ENCODE results near the gene COA3.

Gene COA3

GRCh38 chr17:42798383-42799380, at the start of gene COA3, which contains the start of gene CNTD1:
Gene COA3 (minus strand): TSS chr17:42798704. CDS start chr17:42798681, 23 bp downstream.
Gene CNTD1 (plus strand): TSS chr17:42798861. CDS start chr17:42799068, 207 bp downstream.
- DNase-seq, result peak; percentile 91

GRCh38 chr17:42848093-42848492, 49.6 kb upstream of the COA3 start:
- no peak for DNase-seq

GRCh38 chr17:42846594-42847280, 48.2 kb upstream of the COA3 start:
- no peak for DNase-seq

GRCh38 chr17:42845918-42846593, 47.6 kb upstream of the COA3 start:
- DNase-seq, result no peak

GRCh38 chr17:42845556-42845917, 47.0 kb upstream of the COA3 start:
- DNase-seq, result no peak

GRCh38 chr17:42844761-42845555, 46.5 kb upstream of the COA3 start:
- DNase-seq, result no peak

GRCh38 chr17:42844271-42844670, 45.8 kb upstream of the COA3 start, which contains the start of gene AOC2:
Gene AOC2 (plus strand): TSS chr17:42844580. CDS start chr17:42844627, 47 bp downstream.
- no peak for DNase-seq

GRCh38 chr17:42843358-42843934, 44.9 kb upstream of the COA3 start:
- DNase-seq, result peak; percentile 45

- no peak for DNase-seq
Measured at GRCh38 chr17:42841975-42842685, 43.6 kb upstream of the COA3 start.

GRCh38 chr17:42835732-42836131, 37.2 kb upstream of the COA3 start:
- DNase-seq, result no peak

- DNase-seq, result no peak
Measured at GRCh38 chr17:42833767-42834422, 35.4 kb upstream of the COA3 start.

- peak; percentile 94 for DNase-seq
Measured at GRCh38 chr17:42832934-42833766, 34.6 kb upstream of the COA3 start, which contains the start of gene PSME3. Gene PSME3 (plus strand): TSS chr17:42833397. CDS start chr17:42833632, 235 bp downstream.

GRCh38 chr17:42832213-42832933, 33.9 kb upstream of the COA3 start:
- DNase-seq, result no peak

- no peak for DNase-seq
Measured at GRCh38 chr17:42830971-42831370, 32.5 kb upstream of the COA3 start.

- DNase-seq, result no peak
Measured at GRCh38 chr17:42827472-42827871, 29.0 kb upstream of the COA3 start.

- no peak for DNase-seq
Measured at GRCh38 chr17:42821176-42821575, 22.7 kb upstream of the COA3 start.

GRCh38 chr17:42819939-42820535, 21.5 kb upstream of the COA3 start:
- no peak for DNase-seq

- DNase-seq, result no peak
Measured at GRCh38 chr17:42818379-42818778, 19.9 kb upstream of the COA3 start.
